Activated naive CD8-positive, alpha-beta T cell treated with anti-CD3 and anti-CD28 coated beads, Interleukin-2, amount 50 U/mL, for 16 hours (primary cell): ENCODE results near the gene DUSP5.

Experiments
- DNase-seq: peaks from one replicate; pipeline ENCODE4 v3.0.0-alpha.2; 2020; ENCODE audit warnings: low read depth, low spot score

DUSP5 gene

GRCh38 chr10:110480387-110480786, 17.3 kb upstream of the DUSP5 start:
- no peak for DNase-seq

GRCh38 chr10:110481919-110482318, 15.8 kb upstream of the DUSP5 start:
- no peak for DNase-seq

- no peak for DNase-seq
Measured at GRCh38 chr10:110483633-110484032, 14.1 kb upstream of the DUSP5 start.

- DNase-seq: no peak
Measured at GRCh38 chr10:110485541-110485940, 12.2 kb upstream of the DUSP5 start.

- no peak for DNase-seq
Measured at GRCh38 chr10:110486680-110487410, 10.9 kb upstream of the DUSP5 start.

- no peak for DNase-seq
Measured at GRCh38 chr10:110487411-110488331, 10.0 kb upstream of the DUSP5 start.

GRCh38 chr10:110488332-110488681, 9.4 kb upstream of the DUSP5 start:
- DNase-seq: no peak

- DNase-seq: no peak
Measured at GRCh38 chr10:110488940-110489339, 8.8 kb upstream of the DUSP5 start.

GRCh38 chr10:110490640-110491039, 7.1 kb upstream of the DUSP5 start:
- DNase-seq: no peak

GRCh38 chr10:110491346-110491745, 6.4 kb upstream of the DUSP5 start:
- DNase-seq: no peak

- no peak for DNase-seq
Measured at GRCh38 chr10:110492069-110492822, 5.5 kb upstream of the DUSP5 start.

- no peak for DNase-seq
Measured at GRCh38 chr10:110493832-110494426, 3.8 kb upstream of the DUSP5 start.

GRCh38 chr10:110494532-110494931, 3.2 kb upstream of the DUSP5 start:
- no peak for DNase-seq

GRCh38 chr10:110495731-110496552, 1.8 kb upstream of the DUSP5 start:
- peak; percentile 30 for DNase-seq

GRCh38 chr10:110496553-110497437, 912 bp upstream of the DUSP5 start:
- no peak for DNase-seq

- DNase-seq: peak; percentile 11
Measured at GRCh38 chr10:110498087-110498981, 627 bp downstream of the DUSP5 start.

GRCh38 chr10:110498982-110499795, 1.5 kb downstream of the DUSP5 start:
- no peak for DNase-seq
